ENCODE measurements around the gene PALM3.

DNA sequence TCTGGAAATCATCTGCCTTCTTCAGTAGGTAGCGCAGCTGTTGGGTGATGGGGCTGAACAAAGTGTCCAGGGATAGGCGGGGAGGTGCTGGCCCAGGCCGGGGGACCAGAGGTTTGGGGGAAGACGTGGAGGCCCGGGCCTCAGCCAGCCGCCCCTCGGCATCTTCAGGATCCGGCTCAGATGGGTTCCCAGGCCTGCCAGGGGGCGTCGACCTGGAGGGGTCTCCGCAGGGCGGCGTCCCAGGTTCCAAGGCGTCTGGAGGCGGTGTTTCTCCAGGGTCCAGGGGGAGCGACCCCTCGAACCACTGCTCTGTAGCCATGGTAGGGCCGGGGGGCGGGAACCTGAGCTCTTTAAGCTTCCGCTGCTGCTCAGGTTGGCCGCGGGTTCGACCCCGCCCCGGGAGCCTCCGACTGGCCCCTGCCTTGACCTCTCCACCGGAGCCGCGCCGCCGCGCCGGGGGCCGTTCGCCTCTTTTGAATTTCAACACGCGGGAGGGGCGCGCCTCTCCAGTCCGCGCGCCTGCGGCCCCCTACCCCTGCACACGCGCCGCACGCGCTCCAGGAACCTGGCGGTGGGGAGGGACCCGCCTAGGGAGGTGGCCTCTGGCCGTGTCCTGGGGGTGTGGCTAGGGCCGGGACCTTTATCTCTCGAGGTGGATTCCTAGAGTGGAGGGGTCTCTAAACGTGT is 23.6 kb upstream of the PALM3 start, which contains the start of gene C19orf67:
- TF ChIP-seq, protein P1, sequence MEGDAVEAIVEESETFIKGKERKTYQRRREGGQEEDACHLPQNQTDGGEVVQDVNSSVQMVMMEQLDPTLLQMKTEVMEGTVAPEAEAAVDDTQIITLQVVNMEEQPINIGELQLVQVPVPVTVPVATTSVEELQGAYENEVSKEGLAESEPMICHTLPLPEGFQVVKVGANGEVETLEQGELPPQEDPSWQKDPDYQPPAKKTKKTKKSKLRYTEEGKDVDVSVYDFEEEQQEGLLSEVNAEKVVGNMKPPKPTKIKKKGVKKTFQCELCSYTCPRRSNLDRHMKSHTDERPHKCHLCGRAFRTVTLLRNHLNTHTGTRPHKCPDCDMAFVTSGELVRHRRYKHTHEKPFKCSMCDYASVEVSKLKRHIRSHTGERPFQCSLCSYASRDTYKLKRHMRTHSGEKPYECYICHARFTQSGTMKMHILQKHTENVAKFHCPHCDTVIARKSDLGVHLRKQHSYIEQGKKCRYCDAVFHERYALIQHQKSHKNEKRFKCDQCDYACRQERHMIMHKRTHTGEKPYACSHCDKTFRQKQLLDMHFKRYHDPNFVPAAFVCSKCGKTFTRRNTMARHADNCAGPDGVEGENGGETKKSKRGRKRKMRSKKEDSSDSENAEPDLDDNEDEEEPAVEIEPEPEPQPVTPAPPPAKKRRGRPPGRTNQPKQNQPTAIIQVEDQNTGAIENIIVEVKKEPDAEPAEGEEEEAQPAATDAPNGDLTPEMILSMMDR (IDR thresholded peaks at IDR 0.05) = no peak
- TF ChIP-seq POLR2A (IDR thresholded peaks at IDR 0.05; ENCODE audit: low read depth) = no peak
- no peak for TF ChIP-seq POLR2AphosphoS5 (IDR thresholded peaks at IDR 0.05)
- no peak for TF ChIP-seq EP300 (IDR thresholded peaks at IDR 0.05)
